HG02943 (cell line): ENCODE data around the gene CACTIN.
"Not testable (repeated sequence)": the region's sequence is repeated elsewhere in the genome, so short reads cannot be mapped to it uniquely, and the experiment has no call there.

Experiments
- ATAC-seq: cut with Tn5 transposase; IDR thresholded peaks from one replicate; pipeline ENCODE4 v1.9.1; 2021; ENCODE audit warnings: mild to moderate bottlenecking, low read depth, moderate library complexity; ENCODE audit not compliant: unreplicated experiment

The CACTIN gene

GRCh38 chr19:3648037-3648905 lies 21.7 kb upstream of the CACTIN start:
- ATAC-seq = no peak

GRCh38 chr19:3647102-3647501 lies 20.5 kb upstream of the CACTIN start:
- not testable (repeated sequence) for ATAC-seq

- no peak for ATAC-seq
Measured at GRCh38 chr19:3646336-3647092, 19.9 kb upstream of the CACTIN start.

GRCh38 chr19:3645726-3646125 lies 19.1 kb upstream of the CACTIN start:
- no peak for ATAC-seq

- ATAC-seq = no peak
Measured at GRCh38 chr19:3645067-3645396, 18.4 kb upstream of the CACTIN start.

- ATAC-seq = no peak
Measured at GRCh38 chr19:3644351-3645066, 17.9 kb upstream of the CACTIN start.

GRCh38 chr19:3643674-3644313 lies 17.2 kb upstream of the CACTIN start:
- ATAC-seq = no peak

- no peak for ATAC-seq
Measured at GRCh38 chr19:3642987-3643673, 16.5 kb upstream of the CACTIN start.

- no peak for ATAC-seq
Measured at GRCh38 chr19:3642296-3642695, 15.7 kb upstream of the CACTIN start.

GRCh38 chr19:3641515-3642269 lies 15.1 kb upstream of the CACTIN start:
- no peak for ATAC-seq

- no peak for ATAC-seq
Measured at GRCh38 chr19:3639479-3639878, 12.9 kb upstream of the CACTIN start.

GRCh38 chr19:3638208-3639193 lies 11.9 kb upstream of the CACTIN start:
- ATAC-seq = no peak

- no peak for ATAC-seq
Measured at GRCh38 chr19:3637621-3638020, 11.0 kb upstream of the CACTIN start.

- no peak for ATAC-seq
Measured at GRCh38 chr19:3636962-3637361, 10.4 kb upstream of the CACTIN start.

- no peak for ATAC-seq
Measured at GRCh38 chr19:3636506-3636905, 9.9 kb upstream of the CACTIN start.

GRCh38 chr19:3634496-3635045 lies 8.0 kb upstream of the CACTIN start:
- no peak for ATAC-seq

- ATAC-seq = no peak
Measured at GRCh38 chr19:3633559-3633988, 7.0 kb upstream of the CACTIN start.
